ENCODE data around the gene BLM. TPM values are rescaled to one million over a fixed set of nuclear protein-coding genes. Genes with fewer than 3 reads are reported as not detected.

Gene BLM
- total and polyA plus RNA-seq, 12 donors, result 3.5 to 35.0 (median 7.9) TPM

DNA sequence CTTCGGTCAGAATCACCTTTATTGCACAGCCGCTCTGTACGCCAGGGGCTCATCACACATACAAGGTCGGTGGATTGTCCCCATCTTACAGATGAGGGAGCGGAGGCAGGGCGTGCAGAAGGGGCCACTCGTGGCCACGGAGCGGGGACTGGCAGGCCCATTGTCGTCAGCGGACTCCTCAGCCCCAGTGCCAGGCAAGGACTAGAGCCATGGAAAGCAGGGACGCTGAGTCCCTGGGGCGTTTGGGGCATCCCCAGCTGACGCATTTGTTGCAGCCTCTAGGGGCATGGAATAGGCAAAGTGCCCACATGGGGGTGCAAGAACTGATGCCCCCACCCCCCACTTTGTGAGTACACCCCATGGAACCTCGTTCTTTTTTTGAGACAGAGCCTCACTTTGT is 121.4 kb downstream of the BLM start:
- H3K9me3 ChIP-seq, result no peaks in the 10 kb centered on the region
- no peaks in the 10 kb centered on the region for H3K27me3 ChIP-seq
- 93% methylated on average over 15 of the region's 15 CpGs for WGBS, 2 donors

DNA sequence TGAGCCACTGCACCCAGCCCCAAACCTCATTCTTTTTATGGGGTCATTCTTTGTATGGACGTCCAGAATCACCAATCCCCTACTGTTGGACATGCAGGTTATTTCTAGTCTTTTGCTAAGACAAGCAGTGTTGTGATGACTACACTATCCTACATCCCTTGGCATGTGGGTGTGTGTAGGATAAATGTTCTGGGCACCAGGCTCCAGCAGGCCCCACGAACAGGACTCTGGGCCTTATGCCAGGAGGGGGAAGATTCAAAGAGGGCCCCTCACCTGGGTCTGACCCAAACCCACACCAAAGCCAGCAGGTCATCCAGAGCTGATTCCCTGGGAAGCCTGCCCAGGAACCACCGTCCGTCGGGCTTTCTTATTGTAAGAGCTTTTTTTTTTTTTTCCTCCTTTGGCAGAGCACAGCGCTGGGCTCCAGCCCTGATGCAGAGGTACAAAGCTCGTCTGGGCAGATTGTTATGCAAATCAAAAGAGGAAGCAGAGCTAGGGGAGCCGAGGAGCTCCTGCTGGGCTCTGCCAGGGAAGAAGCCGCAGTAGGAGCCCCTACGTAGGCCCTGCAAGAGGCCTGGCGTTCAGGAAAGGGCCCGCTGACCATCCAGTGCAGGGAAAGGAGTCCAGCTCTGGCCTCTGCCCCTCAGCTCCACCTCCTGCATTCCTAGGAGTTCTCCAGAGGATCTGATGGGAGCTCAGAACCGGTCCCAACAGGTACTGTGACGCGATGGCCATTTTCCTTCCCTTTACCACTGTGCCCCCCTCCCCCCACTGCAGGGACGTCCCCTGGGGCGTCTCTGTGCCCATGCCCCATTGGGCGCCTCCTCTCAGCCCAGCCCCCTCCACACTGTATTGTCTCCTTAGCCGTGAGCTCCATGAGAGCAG is 122.3 kb downstream of the BLM start:
- TF ChIP-seq, protein P1, sequence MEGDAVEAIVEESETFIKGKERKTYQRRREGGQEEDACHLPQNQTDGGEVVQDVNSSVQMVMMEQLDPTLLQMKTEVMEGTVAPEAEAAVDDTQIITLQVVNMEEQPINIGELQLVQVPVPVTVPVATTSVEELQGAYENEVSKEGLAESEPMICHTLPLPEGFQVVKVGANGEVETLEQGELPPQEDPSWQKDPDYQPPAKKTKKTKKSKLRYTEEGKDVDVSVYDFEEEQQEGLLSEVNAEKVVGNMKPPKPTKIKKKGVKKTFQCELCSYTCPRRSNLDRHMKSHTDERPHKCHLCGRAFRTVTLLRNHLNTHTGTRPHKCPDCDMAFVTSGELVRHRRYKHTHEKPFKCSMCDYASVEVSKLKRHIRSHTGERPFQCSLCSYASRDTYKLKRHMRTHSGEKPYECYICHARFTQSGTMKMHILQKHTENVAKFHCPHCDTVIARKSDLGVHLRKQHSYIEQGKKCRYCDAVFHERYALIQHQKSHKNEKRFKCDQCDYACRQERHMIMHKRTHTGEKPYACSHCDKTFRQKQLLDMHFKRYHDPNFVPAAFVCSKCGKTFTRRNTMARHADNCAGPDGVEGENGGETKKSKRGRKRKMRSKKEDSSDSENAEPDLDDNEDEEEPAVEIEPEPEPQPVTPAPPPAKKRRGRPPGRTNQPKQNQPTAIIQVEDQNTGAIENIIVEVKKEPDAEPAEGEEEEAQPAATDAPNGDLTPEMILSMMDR (IDR thresholded peaks at IDR 0.05), result no peak
- DNase-seq (no peak), ATAC-seq (peak in 7 of 8 donors; percentile 51 to 73 (median 64))
- H3K4me1 ChIP-seq, result peaks cover 0 to 65% (median 0%) of the 10 kb centered on the region in 9 donors
- peak overlapping the region in 3 of 10 donors; percentile 43 to 88 (median 53) for H3K27ac ChIP-seq
- WGBS, 2 donors, result 64 to 67% methylated on average over 19 of the region's 19 CpGs
- H3K4me3 ChIP-seq, result peak overlapping the region in 2 of 10 donors; percentile 9 to 41
- no peaks in the 10 kb centered on the region for H3K9me3 ChIP-seq
- no peaks in the 10 kb centered on the region for H3K27me3 ChIP-seq
- H3K36me3 ChIP-seq, result no peaks in the 10 kb centered on the region
- intact Hi-C loops (cut with DNase I), result no loop called here

More for the DNA sequence above, 121.4 kb downstream of the BLM start:
- H3K4me3 ChIP-seq, result no peak overlapping the region
- intact Hi-C loops (cut with DNase I), result no loop called here
- H3K27ac ChIP-seq, result no peak overlapping the region
- TF ChIP-seq, protein P1 (IDR thresholded peaks at IDR 0.05), result no peak
- DNase-seq, result no peak
- H3K36me3 ChIP-seq, result no peaks in the 10 kb centered on the region
- peaks cover 0 to 60% (median 0%) of the 10 kb centered on the region in 9 donors for H3K4me1 ChIP-seq
- ATAC-seq, result no peak

DNA sequence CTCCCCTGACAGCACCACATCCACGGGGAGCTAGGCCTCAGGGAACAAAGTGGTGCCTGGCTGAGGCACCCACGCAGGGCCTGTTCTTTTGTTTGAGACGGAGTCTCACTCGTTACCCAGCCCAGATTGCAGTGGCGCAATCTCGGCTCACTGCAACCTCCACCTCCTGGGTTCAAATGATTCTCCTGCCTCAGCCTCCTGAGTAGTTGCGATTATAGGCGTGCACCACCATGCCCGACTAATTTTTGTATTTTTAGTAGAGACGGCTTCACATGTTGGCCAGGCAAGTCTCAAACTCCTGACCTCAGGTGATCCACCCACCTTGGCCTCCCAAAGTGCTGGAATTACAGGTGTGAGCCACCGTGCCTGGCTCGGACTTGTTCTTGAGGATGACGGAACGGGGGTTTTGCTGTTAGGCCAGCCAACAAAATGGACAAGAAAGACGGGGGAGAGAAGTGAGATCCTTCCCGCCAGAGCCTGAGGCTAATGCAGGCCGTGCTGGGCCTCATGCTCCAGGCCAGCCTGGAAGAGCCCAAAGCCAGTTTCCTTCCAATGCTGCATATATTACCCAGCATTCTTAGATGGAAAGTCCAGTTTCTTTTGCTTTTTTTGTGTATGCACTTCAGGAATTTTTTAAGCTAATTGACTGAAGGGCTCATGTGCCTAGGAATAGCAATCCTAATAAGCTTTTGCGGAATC is 123.2 kb downstream of the BLM start:
- DNase-seq (no peak), ATAC-seq (no peak)
- no peaks in the 10 kb centered on the region for H3K27me3 ChIP-seq
- H3K36me3 ChIP-seq, result no peaks in the 10 kb centered on the region
- WGBS, 2 donors, result 95 to 96% methylated on average over 18 of the region's 18 CpGs
- TF ChIP-seq, protein P1 (IDR thresholded peaks at IDR 0.05), result no peak
- H3K4me1 ChIP-seq, result peaks cover 0 to 69% (median 0%) of the 10 kb centered on the region in 9 donors
- peak overlapping the region in 1 of 10 donors; percentile 88 for H3K27ac ChIP-seq
- H3K9me3 ChIP-seq, result no peaks in the 10 kb centered on the region
- H3K4me3 ChIP-seq, result peak overlapping the region in 2 of 10 donors; percentile 9 to 41
- intact Hi-C loops (cut with DNase I), result no loop called here

DNA sequence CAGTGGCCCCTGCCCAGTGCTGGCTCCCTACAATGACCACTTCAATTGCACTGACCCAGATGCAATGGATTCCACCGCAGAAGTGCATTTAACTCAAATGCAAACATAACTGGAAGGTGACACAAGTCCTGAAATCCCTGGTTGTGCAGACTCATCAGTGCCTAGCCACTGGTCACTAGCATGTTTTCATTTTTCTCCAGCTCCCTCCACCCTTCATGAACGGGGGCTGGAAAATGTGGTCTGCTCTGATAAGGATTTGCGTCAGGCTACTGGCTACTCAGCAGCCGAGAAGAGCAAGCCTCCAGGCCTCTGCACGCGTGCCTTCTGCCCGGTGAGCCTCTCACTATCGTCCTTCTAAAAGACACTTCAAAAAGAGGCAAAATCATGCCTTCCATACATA is 123.8 kb downstream of the BLM start:
- Histone ChIP-seq H3K4me1 (peaks cover 0 to 67% (median 0%) of the 10 kb centered on the region in 9 donors), H3K4me3 (no peak overlapping the region), H3K27ac (no peak overlapping the region), H3K9me3 (no peaks in the 10 kb centered on the region), H3K27me3 (no peaks in the 10 kb centered on the region), H3K36me3 (no peaks in the 10 kb centered on the region)
- DNase-seq (no peak), ATAC-seq (no peak)
- TF ChIP-seq, protein P1 (IDR thresholded peaks at IDR 0.05), result no peak
- intact Hi-C loops (cut with DNase I), result no loop called here
- 78 to 80% methylated on average over 8 of the region's 8 CpGs for WGBS, 2 donors

Measured in heart right ventricle (tissue), 16 donors.